Activated T-helper 1 cell treated with anti-CD3 and anti-CD28 coated beads, Interleukin-2, amount 50 U/mL, for 16 hours (primary cell): ENCODE results near the gene ZNF407.
"Not testable (repeated sequence)": the region's sequence is repeated elsewhere in the genome, so short reads cannot be mapped to it uniquely, and the experiment has no call there.

ENCODE experiments used
- DNase-seq, 2 donors: peaks; one replicate each; pipeline ENCODE4 v3.0.0-alpha.2; 2020; ENCODE audit warnings: low read depth in 1 of 2, low spot score in 1 of 2

ZNF407 gene, protein sequence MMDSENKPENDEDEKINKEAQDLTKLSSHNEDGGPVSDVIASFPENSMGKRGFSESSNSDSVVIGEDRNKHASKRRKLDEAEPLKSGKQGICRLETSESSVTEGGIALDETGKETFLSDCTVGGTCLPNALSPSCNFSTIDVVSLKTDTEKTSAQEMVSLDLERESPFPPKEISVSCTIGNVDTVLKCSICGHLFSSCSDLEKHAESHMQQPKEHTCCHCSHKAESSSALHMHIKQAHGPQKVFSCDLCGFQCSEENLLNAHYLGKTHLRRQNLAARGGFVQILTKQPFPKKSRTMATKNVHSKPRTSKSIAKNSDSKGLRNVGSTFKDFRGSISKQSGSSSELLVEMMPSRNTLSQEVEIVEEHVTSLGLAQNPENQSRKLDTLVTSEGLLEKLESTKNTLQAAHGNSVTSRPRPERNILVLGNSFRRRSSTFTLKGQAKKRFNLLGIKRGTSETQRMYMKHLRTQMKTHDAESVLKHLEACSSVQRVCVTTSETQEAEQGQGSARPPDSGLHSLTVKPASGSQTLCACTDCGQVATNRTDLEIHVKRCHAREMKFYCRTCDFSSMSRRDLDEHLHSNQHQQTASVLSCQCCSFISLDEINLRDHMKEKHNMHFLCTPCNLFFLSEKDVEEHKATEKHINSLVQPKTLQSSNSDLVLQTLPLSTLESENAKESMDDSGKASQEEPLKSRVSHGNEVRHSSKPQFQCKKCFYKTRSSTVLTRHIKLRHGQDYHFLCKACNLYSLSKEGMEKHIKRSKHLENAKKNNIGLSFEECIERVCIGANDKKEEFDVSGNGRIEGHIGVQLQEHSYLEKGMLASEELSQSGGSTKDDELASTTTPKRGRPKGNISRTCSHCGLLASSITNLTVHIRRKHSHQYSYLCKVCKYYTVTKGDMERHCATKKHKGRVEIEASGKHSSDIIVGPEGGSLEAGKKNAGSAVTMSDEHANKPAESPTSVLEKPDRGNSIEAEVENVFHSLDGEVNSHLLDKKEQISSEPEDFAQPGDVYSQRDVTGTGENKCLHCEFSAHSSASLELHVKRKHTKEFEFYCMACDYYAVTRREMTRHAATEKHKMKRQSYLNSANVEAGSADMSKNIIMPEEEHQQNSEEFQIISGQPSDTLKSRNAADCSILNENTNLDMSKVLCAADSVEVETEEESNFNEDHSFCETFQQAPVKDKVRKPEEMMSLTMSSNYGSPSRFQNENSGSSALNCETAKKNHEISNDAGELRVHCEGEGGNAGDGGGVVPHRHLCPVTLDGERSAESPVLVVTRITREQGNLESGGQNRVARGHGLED (N-terminal part only)

DNA sequence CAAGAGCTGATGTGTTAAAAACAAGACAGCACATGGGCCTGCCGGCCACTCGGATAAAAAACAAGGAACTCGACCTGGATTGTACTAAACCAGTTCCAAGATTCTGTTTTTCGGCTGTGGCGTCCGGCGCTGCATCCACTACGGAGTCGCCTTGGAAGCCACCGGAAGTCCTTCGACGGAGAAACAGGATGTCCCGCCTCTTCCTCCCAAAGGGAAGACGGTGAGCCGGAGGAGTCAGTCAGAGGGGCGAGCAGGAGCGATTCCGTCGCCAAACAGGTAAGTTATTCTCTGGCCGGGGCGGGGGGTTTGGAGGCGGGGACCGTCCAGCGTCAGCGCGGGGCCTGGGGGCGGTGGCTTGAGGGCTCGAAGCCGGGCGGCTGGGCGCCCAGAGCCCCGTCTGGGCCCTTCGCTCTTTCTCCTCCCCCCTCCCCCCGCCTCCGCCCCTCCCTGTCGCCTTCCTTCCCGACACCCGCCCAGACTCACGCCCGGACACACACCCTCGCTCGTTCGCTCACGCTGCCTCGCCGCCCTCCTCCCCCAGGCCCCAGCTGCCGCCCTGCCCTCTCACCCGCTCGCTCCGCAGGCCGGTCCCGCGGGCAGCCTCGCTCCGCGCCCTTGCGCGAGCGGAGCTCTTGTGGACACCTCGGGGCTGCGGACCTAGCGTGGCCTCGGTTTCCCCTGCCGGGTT, at the start of gene ZNF407:
Gene ZNF407 (plus strand): TSS at position 209 of the 688 bp plus-strand sequence. CDS start 33,150 bp downstream, outside the sequence.
- peak; percentile 74 to 76 for DNase-seq

DNA sequence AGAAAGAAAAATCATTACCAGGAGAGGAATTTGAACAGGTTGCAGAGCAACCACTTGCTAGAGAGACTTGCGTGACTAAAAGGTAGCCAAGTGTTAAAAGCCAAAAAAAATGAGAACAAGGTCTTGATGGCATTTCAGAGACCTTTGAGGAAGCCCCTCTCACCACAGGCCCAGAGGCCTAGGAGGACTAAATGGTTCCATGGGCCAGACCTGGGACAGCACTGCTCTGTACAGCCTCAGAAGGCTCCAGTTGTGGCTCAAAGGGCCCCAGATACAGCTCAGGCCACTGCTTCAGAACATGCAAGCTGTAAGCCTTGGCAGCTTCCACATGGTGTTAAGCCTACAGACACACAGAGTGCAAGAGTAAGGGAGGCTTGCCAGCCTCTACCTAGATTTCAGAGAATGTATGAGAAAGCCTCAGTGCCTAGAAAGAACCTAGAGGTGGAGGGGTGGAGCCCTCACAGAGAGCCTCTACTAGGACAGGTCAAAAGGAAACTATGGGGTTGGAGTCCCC, 48.0 kb upstream of the ZNF407 start:
- DNase-seq: no peak

DNA sequence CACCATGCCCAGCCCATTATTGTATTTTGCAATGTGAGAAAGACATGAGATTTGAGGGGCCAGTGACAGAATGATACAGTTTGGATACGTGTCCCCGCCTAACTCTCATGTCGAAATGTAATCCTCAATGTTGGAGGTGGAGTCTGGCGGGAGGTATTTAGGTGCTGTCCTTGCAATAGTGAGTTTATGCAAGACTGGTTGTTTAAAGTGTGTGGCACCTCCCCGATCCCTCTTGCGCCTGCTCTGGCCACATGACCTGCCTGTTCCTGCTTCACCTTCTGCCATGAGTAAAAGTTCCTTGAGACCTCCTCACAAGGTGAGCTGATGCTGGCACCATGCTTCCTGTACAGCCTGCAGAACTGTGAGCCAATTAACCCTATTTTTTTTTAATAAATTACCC, 46.8 kb upstream of the ZNF407 start:
- DNase-seq: no peak

DNA sequence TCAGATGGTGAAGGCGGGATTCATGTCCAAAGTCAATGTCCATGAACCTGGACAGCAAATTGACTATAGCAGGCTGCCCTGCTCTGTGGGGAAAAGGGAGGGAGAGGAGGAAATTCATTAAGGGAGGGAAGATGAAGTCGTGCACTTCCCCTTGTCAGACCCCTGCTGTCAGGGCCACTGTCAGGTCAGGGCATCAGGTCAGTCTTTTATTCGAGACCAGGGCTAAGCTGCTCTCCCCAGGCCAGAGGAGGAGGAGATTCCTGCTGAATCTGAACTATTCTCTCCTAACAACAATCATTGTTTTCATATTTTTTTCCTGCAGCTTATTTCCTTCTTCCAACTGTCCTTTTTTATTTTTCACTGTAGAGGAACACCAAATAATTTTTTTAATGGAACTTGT, 46.2 kb upstream of the ZNF407 start:
- DNase-seq: no peak

DNA sequence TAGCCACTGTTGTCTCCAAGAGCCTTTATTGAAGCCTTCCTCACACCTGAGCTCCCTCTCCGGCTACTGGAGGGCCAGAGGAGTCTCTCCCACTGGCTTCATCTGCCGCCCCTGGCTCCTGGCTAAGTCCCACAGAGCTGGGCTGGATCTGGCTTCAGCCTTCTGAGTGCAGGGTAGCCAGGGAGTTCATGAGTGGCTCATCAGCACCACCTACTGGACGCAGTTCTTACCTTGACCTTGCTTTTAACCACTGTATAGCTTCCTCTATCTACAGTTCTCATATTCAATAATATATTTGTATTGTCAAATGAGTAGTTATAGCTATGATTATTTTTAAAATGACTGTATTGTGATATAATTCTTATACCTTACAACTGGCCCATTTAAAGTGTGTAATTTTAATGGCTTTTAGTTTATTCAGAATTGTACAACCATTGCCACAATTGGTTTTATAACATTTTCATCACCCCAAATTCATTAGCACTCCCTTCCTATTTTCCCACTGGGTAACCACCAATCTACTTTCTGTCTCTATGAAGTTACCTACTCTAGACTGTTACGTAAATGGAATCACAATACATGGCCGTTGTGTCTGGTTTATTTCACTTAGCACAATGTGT, 45.6 kb upstream of the ZNF407 start:
- peak; percentile 48 to 52 for DNase-seq

DNA sequence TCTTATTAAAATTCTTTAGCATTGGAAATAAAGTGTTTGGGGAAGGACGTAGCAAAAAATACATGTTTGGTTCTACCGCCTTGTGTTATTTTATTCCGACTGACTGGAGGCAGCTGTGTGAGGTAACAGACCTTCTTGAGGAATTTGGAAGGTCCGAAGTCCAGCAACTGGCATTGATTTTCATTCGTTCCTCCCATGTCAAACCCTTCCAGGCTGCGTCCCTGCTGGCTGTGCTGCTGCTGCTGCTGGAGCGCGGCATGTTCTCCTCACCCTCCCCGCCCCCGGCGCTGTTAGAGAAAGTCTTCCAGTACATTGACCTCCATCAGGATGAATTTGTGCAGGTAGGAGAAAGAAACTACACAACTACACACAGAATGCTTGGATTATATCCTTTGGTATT, 41.5 kb upstream of the ZNF407 start:
- DNase-seq: no peak

DNA sequence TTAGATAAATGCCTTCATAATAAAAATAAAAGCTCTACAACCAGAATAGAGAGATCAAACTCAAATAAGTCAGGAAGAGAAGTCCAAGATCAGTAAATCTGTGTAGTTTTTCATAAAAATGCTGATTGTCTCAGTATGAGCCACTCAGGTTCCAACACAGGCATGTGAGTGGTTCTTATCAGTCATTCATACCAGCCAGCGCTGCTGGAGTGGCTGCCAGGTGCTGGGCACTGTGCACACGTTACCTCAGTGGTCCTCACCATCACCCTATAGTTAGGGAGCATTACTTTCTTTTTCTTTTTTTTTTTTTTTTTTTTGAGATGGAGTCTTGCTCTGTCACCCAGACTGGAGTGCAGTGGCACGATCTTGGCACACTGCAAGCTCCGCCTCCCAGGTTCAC, 39.6 kb upstream of the ZNF407 start:
- DNase-seq: no peak

DNA sequence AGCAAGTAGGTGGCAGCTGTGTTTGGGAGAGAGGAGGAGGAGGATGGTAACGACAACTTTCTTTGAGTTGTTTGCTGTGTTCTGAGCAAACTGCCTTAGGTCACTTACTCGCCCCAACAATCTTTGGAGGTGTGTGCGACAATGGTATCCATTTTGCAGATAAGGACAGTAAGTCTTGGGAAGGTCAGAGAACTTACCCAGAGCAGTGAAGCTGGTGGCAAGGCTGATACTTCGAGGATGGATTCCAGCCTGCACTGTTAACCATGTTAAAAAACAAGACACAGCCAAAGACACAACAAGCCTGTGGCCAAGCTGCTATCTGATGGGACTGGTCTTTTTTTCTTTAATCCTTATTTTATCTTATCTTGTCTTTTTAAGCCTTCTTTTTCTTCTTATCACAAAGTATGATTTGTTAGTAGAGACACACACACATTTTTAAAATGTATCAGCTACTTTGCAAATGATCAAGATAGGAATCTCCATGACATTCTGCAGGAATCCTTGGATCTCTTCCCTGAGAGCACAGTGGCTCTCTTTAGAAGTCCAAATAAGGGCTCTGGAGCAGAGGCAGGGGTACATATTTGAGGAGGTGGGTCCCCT, 35.4 kb upstream of the ZNF407 start:
- no peak for DNase-seq

DNA sequence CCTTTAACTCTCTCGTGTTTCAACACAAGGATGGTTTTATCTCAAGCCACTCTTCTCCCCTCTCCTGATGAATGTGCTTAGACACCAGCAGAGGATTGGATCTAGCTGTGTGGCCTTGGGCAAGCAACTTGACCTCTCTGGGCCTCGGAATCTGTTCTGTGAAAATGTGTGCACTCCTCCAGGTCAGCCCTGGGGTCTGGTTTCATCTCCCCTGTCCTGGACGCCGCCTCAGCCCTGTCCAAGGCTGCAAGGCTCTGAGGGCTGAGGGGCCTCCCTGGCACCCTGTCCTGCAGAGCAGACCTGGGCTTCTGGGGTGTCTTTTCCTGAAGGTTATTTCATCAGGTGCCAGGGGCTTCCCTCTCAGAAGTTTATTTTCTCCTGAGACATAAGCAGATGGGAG, 34.9 kb upstream of the ZNF407 start:
- no peak for DNase-seq

DNA sequence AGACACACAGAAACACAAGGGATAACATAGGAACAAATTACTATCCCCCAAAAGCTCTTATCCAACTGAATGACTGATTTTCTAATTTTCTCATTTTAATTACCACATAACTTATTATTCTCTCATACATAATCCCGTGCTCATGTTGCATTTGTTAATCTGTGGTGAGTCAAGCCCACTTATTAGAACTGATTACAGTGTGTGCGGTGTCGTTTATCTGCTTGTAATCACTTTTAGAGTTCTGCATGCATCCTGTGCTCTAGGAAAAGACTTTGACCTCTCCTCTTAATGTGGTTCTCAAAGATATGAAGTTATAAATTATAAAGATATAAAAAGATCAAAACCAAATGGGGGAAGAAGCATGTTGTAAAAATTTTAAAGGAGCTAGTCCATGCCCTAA, 33.7 kb upstream of the ZNF407 start:
- no peak for DNase-seq

DNA sequence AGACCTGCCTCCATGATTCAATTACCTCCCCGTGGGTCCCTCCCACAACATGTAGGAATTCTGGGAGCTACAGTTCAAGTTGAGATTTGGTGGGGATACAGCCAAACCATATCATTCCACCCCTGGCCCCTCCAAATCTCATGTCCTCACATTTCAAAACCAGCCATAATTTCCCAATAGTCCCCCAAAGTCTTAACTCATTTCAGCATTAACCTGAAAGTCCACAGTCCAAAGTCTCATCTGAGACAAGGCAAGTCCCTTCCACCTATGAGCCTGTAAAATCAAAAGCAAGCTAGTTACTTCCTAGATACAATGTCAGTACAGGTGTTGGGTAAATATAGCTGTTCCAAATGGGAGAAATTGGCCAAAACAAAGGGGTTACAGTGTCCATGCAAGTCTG, 32.5 kb upstream of the ZNF407 start:
- DNase-seq: not testable (repeated sequence)

DNA sequence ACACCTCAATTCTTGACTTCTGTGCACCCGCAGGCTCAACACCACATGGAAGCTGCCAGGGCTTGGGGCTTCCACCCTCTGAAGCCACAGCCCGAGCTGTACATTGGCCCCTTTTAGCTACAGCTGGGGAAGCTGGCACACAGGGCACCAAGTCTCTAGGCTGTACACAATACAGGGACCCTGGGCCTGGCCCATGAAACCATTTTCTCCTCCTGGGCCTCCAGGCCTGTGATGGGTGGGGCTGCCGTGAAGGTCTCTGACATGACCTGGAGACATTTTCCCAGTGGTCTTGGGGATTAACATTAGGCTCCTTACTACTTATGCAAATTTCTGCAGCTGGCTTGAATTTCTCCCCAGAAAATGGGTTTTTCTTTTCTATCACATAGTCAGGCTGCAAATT, 31.7 kb upstream of the ZNF407 start:
- DNase-seq: not testable (repeated sequence)

DNA sequence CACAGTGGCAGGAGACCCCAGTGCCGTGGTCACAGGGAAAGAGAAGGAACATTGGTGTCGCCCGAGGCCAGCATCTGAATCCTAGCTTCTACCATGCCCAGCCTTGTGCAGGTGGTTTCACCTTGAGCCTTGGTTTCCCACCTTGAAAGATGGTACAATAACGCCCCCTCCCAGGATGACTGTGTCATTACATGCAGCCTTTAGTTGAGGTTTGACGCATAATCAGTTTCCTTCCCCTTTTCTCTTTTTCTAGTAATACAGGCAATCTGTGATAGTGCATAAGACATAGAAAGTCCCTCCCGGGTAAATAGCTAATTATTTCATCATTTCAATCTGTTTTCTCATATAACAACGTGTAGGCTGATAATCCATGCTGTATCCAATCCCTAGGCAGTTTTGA, 29.8 kb upstream of the ZNF407 start:
- no peak for DNase-seq

DNA sequence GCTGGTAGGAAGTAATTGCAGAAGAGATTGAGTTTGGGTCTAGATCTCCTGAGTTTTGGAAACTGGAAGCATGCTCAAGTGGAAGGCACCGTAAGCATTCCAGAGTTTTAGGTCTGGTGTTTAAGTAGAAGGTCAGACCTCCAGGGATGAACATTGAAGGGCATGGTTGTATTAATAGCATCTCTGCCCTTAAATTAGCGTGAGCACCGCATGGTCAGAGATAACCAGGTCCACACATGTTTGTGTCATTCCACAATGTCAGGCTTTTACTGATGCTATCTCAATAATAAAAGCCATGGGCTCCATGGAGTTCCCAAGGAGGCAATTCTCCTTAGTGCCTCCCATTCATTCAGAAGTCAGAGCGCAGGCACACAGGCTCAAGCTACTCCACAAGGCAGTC, 28.3 kb upstream of the ZNF407 start:
- no peak for DNase-seq

DNA sequence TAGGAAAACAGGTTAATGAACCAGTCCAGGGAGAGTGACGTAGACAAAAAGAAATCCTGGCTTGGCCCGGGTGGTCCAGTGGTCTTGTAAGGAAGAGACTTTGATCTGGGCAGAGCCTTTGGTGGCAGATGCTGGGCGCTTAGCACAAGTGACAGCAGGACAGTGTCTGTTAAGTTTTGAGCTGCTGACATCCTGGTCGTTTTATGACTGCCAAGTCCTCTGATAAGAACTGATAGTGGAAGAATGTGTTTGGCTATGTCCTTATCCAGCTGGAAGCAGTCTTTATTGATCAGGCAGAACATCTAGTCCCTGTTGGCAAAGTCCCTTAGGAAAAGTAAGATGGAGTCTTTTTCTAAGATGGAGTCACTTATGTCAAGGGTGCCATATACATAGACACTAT, 27.4 kb upstream of the ZNF407 start:
- DNase-seq: no peak

DNA sequence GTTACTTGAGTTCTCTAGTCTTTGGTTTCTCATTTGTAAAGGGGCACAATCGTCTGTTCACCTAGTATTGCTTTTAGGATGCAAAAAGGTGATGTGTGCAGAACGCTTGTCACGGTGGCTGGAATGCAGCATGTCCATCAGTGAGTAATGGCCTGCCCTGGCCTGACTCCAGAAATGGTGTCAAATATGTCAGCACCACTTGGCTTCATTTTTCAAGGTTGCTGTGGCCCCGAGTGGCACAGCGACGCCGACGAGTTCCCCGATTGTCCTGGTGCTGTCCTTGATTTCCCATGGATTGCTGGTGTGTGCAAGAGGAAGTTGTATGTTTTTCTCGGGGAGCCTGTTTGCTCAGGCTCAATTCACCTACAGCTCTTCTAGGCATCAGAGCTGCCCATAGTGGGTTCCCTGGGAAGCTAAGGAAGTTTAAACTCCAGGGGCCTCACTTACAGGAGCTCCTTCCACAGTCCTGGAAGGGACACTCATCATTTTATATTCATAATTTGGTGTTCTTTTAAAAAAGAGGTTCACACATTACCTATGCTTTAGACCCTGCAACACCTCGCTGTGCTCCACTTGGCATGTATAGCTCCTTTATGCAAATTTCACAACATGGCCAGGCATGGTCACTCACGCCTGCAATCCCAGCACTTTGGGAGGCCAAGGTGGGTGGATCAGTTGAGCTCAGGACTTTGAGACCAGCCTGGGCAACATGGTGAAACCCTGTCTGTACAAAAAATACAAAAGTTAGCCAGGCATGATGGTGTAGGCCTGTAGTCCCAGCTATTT, 25.6 kb upstream of the ZNF407 start:
- no peak for DNase-seq

DNA sequence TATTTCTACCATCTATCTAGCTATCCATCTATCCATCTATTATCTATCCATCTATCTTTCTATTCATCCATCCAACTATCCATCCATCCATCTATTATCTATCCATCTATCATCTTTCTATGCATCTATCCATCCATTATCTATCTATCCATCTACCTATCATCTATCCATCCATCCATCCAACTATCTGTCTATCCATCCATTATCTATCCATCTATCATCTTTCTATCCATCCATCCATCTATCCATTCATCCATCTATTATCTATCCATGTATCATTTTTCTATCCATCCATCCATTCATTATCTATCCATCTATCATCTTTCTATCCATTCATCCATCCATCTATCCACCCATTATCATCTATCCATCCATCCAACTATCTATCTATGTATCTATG, 24.6 kb upstream of the ZNF407 start:
- DNase-seq: no peak

DNA sequence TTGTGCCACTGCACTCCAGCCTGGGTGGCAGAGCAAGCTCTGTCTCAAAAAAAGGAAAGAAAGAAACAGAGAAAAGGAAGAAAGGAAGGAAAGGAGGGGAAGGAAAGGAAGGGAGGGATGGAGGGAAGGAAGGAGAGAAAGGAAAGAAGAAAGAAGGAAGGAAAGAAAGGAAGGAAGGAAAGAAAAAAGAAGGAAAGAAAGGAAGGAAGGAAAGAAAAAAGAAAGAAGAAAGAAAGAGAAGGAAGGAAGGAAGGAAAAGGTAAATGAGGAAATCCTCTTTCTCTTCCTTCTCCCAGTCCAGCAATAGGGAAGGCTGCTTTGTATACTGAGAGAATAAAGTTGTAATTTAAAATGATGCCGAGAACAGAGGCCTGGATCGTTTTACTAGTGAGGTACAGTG, 22.8 kb upstream of the ZNF407 start:
- DNase-seq: no peak

DNA sequence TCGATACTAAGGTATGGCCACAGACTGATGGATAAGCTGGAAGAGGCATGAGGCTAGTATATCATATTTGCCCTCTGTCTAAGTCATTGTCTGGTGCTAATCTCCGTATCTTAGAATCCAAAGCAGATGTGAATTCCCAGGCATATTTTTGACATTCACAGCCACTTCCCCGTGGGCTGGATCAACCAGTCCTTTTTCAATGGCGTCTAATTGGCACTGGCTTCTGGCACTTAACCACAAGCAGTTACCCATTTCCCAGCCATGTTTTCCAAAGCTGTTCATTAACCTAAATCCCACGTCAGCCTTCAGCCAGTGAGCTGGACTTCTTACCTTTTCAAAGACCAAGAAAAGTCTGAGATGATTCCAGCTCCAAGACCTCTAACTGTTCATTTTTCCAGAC, 20.7 kb upstream of the ZNF407 start:
- DNase-seq: no peak
